Left colon (tissue), 2 donors: ENCODE measurements around the gene NFIA. TPM values are rescaled to one million over a fixed set of nuclear protein-coding genes. Genes with fewer than 3 reads are reported as not detected.
A peak's percentile ranks its signal among the peaks of the same experiment; 100 is the strongest.

Source experiments
- ATAC-seq: fragments of 200-7000 bp; cut with Tn5 transposase; one replicate; pipeline ENCODE4 v1.9.1; 2020; ENCODE audit warnings: mild to moderate bottlenecking, moderate library complexity
- DNase-seq, 2 donors: peaks; one replicate each; pipeline ENCODE4 v3.0.0-alpha.2; 2020
- intact Hi-C, 2 donors: fragments of 100-400 bp; cut with DNase I in 1 of 2; cut with micrococcal nuclease in 1 of 2; formaldehyde crosslinking; loops; one replicate each; pipeline versions ENCODE4 v1.11.2 to v1.14.0; 2022; cut with DNase I, micrococcal nuclease
- total RNA-seq, 2 donors: library from RNA; stranded (reverse); fragmentation: NEBNext Ultra II Directional; extraction: Animal tissue kit (Norgen Biotek cat#: 25700); gene quantifications; one replicate each; pipeline ENCODE4 v1.2.1, GENCODE V29; 2021
- donor health status: DM: no; HTN: no; CAD: no.
- donor health status: DM: yes; HTN: yes; CAD: no.

Gene NFIA
- total RNA-seq, 2 donors from 2014 or later = 51.1 to 51.4 TPM

DNA sequence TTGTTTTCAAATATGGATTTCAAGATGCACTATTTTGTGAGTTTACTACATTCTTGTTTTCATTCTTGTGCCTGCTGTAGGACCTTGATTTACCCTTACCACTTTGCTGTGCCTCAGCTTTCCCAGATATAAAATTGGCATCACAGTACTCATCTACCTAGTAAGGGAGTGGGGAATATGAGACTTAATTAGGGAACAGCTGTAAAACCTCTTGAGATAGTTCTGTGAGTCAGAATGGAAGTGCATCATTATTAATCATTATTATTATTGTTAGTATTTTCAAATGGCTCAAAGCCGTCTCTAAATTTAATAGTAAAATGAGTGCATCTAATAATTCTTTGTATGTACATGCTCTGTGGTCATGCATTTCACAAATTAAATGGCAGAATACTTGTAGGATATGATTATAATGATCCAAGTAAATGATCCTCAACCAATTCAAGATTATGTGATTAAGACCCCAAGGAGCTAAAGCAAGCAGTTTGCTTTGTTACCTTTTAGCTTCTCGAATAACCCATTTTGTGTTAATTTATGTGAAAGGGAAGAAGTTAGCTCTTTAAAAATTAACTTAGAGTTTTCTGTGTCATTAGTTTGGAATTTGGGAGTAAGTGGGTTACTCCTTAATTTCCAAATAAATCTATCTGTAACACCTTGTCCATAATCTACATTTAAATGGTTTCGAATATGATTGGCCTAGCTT is 155.4 kb downstream of the NFIA start:
- DNase-seq (no peak), ATAC-seq (no peak)
- intact Hi-C loops = loop anchor here in 1 of 2 donors (10.0 kb wide), 2 partner anchors 153 to 183 kb away; partner anchors contain the start of gene NFIA

DNA sequence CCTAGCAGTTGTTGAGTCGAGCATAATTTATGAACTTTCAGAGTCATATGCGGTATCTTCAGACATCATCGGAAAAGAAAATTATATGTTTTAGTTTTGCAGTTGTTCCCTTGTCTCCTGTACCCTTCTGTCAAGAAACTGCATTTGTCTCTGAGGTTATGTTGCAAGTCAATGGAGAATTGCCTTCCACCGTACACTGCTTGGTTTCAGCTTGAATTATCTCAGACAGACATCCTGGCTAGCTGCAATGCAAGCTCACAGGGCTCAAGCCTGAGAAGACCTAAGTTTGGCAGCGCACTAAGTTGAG is 156.0 kb downstream of the NFIA start:
- no peak for DNase-seq

DNA sequence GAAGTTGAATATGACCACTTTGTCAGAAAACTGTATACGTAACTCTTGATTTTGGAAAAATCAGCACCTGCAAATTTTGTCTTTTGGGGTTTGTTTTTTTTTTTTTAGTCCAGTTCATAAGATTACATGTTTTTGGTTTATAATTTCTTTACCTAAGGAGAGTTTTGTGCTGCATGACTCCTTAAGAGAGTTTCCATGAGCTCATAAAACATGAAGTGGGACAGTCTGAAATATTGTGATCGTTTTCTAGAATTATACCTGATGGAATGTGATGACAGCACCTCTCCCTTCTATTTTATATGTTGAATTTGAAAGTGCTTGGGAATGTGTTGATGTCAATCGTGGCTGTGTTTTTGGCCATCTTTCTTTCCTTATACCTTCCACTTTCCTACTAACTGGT is 158.5 kb downstream of the NFIA start:
- ATAC-seq = peak; percentile 14
- intact Hi-C loops = no loop called here
- DNase-seq = no peak

More for the DNA sequence above, 156.0 kb downstream of the NFIA start:
- intact Hi-C loops = loop anchor here in 1 of 2 donors (10.0 kb wide), 2 partner anchors 154 to 184 kb away; partner anchors contain the start of gene NFIA
- no peak for ATAC-seq

DNA sequence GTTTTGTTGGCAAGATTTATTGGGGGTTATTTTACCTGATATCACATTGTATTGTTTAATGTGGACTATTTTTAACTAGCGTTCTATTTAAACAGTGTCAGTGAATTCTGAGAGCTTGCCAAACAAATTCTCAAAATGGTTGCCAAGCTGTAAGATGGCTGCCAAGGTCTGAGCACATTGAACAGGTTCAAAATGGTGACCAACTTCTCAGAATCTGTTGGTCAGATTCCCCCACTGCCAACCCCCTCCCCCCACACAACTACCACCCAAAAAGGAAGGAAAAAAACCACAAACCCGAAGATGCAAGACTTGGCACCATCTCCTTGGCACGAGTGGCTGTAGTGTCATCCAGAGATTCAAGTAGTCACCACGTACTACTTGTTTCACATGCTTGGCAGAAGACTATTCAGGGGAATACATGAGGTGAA is 159.1 kb downstream of the NFIA start:
- ATAC-seq = peak; percentile 79
- intact Hi-C loops = no loop called here
- peak; percentile 42 to 44 for DNase-seq

DNA sequence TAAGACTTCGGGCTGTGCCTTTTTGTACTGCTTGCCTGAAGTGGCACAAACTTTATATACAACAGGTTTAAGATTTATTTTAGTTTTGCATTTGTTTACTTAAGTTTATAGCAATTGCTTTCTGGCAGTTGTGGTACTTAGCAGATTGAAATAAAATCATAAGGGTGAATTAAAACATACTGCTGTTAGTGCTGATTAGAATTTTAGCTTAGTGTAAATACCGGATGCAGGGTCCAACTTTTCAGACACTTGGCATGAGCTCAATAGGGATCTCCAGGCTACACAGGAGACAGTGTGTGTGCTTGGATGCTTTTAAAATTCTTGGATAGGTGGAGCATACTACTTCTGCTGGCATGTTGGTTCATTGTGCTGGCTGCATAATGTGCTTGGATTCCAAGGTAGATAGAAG is 159.6 kb downstream of the NFIA start:
- DNase-seq = no peak
- ATAC-seq = peak; percentile 79
- intact Hi-C loops = no loop called here

DNA sequence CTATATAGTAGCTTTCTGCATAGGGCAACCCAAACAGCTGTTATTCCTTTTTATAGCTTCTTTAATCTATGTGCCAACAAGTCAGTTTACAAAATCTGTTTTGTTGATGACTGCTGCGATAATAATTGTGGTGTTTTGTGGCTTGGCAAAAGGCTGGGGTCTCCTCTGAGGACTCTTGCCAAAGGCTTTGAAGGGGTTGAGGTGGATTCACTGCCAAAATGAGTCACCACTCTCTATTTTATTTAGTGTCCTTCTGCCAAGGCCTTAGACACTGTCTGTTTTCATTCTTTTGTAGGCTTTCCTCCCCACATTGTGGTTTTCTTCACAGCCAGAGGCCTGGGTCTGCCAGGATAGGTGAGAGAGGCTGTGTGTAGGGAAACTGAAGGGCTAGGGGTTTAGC is 161.8 kb downstream of the NFIA start:
- ATAC-seq = no peak
- DNase-seq = no peak
- intact Hi-C loops = no loop called here

DNA sequence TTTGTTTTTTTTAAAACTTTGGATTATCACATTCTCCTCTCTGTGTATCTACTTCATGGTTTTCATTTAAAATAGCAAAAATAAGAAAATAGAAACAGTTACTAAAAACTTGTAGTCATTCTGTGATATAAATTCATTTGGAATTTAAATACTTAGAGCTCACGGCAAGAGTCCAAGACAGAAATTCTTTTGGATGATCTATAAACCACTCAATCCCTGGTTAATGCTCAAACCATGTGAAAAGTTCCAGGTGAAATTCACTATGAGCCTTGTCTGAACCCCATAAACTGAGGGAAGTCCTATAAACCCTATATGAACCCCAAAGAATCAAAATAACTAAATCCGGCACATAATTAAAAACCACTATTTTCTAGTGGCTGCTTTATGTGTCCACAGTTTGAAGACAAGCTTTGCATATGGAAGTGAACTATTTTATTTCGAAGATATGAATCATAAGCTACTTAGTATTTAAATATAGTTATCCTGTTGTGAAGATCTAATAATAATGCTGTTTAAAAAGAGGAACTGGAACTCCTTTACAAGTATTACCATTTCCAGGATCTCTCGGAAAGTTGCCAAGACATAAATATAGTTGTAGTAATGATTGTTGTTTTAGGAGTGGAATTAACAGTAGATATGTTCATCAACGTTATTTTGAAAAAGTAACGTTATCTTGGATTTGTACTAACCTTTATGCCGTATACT is 163.5 kb downstream of the NFIA start:
- intact Hi-C loops = no loop called here
- DNase-seq = no peak

DNA sequence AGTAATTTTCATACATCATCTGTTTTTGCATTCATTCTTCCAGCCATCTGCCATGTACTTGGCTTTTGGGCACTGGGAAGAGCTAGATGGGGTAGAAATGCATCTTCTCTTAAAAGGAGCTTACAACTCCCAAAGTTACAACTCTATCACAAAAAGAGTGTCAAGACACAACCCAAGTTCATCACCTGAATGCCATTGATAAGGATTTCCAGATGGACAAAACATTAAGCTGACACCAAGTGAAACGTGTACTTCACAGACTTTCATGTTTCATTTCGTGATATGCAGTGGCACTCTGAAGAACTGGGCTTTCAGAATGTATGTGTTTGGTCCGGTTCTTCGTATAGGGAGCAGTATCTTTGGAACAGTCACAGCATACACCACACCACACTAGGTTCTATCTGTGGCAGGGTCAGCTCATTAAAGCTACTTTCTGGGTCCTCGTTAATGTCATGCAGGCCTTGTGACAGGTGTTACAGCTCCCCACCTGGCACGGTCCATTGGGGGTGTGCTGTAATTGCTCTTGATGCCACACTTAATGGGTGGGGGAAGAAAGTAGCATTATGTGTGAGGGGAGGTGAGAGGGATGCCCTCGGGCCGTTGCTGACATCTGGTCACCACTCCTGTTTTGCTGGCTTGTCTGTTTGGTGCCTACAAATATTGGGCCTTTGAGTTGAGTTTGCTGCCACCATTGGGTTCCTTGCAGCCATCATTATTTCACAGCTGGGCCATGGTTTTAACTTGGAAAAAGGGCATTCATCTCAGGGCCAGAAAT is 164.9 kb downstream of the NFIA start:
- no peak for DNase-seq
- intact Hi-C loops = no loop called here
- ATAC-seq = no peak

More for the DNA sequence above, 163.5 kb downstream of the NFIA start:
- no peak for ATAC-seq

DNA sequence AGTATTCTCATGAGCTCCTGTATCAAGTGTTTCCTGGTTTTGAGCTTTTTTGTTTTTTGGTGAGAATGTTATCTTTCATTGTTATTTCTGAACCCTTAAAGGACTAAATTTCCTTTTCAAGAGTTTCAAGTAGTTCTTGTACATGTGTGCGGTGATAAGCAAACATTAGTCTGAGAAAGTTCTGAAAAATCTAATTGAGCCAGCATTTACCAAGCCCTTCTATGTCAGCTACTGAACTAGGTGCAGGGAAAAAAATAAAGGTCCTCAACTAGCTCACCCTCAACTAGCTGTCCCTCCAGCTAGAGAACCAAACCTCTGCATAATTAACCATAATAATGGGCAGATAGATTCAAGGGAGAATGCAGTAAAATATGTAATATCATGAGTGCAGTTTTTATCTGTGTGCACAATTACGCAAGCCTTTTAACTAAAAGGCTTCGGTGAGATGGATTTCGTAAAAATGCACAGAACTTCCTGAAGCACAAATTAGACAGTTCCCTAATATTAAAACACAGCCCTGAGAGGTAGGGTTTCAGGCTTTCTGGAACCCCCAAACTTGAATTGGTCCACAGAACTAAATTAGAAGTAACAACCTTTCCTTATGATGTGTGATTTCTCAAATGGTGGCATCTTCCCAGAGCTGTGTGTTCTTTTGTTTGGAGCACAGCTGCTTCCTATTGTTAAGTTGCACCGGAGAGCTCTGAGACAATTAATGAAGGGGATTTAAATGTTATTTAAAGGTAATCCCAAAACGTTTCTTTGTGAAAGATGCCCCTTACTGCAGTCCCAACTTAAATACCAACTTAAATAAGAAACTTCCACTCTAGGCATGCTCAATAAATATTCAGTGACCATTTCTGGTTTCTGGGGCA is 165.8 kb downstream of the NFIA start:
- intact Hi-C loops = no loop called here
- ATAC-seq (no peak), DNase-seq (no peak)

DNA sequence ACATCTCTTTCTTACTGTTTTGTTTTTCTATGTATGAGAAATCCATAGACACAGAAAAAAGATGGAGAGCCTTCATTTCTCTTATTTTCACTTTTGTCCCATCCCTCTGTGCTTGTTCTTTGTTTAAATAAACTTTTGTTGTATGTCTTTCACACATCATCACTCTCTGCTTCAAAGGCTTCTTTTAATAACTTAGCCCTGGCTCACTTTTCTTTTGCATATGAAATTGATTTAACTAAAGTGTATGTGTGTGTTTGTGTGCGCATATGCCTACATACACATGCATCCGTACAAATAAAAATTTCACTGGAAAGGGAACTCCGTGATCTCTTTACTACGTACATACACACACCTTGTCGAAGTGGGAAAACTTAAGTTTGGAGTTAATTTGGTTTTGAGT is 168.6 kb downstream of the NFIA start:
- DNase-seq = no peak
- intact Hi-C loops = no loop called here
- ATAC-seq = no peak

DNA sequence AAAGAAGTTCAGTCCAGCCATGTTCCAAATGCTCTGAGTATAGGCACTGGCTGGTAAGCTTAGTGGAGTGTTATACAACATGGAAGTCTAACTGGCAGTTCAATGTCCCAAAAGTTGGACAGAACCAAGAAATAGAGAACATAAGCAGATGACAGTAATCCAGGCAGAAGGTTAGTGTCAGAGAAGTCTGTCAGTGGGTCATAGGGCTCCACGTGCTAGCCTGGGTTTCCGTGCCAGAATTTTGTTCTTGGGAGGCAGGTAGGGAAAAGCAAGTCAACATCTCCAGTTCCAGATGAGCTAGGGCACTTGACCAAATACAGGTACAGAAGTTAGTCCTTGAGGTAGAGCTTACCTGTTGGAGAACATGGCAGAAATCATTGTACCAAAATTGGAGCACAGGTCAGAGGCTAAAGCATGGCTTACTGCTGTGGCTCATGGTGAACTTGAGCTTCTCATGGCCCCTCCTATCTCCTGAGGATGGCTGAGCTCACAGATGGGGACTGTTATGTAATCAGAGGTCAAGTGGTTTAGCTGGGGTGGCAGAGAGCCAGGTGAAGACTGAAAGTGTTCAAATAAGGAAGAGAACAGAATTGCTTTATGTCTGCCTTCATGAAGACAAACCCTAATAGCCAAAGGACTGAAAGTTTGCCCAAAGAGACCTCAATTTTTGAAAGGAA is 170.8 kb downstream of the NFIA start:
- intact Hi-C loops = no loop called here
- peak; percentile 87 to 91 for DNase-seq
- peak; percentile 95 for ATAC-seq

DNA sequence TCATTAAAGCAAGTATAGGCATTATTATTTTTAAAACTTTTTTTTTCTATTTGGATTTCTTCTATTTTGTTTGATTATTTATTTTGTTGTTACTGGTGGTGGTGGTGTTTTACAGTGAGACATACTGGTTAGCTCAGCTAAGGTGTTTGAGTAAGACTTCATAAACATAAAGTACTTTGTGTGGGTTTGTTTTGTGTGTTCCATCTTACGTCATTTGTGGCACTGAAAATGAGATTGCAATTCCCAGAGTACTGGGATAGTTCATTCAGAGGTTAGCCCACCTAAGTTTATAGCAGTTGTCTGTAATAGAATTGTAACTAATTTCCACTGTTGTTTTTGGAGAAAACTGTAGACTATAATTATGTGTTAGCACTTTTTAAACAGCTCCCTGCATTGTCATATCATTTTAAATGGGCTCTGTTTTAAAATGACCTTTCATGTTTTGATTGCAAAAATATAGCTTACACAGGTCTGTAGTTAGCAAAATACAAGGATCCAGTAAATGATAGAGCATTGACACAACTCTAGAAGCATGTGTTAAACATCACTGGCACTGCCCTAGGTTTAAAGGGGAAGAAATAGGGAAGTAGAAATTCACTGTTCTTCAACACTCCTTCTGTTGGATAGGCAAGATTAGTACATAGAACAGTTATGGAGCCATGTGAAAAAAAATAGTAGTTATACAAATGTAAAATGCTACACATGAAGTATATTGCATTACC is 171.7 kb downstream of the NFIA start:
- intact Hi-C loops = no loop called here
- DNase-seq (no peak), ATAC-seq (peak; percentile 47)

DNA sequence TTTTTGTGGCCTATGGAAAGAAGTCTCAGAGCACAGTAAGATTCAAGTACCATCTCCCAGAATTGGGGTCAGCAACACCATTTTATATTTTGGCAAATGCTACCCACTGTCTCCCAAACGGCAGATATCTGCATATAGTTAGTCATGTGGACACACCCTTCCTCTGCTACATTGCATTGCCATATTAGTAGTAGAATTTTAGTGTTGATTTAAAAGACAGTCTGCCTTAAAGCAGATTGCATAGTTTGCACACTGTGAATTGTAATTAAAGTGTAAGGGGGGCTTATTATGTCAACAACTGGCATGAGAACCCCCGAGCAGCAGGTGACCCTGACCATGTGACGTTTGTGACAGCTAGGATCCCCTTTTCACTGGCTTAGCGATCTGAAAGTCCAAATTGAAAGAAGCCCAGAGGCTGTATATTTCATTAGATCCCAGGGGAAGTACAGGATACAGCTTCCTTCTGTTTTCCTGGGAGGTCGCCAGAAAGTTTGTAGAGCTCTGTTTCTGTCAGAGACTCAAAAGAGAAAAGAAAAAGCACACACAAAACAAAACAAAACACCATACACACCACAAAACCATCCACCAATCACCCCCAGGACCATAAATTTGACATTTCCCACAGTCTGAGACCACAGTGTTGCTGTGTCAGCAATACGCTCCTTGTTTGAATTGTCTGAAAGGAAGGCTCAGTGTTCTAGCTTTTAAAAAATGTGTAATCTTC is 172.4 kb downstream of the NFIA start:
- peak; percentile 18 to 33 for DNase-seq
- intact Hi-C loops = no loop called here
- peak; percentile 34 for ATAC-seq

DNA sequence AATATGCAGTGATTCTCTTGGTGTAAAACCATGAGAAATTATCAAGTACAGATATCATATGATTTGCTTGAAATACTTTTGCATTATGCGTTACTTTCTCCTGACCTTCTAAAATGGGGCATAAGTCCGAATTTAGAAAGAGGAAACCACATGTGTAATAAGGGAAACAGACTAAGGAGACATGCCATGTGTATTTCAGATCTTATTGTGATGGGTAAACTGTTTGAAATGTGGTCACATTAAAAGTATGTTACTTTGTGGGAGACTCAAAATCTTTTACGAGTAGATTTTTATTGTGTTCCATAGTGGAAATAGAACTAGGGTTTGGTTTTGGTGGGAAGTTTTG is 173.0 kb downstream of the NFIA start:
- intact Hi-C loops = no loop called here
- no peak for ATAC-seq
- DNase-seq = no peak

DNA sequence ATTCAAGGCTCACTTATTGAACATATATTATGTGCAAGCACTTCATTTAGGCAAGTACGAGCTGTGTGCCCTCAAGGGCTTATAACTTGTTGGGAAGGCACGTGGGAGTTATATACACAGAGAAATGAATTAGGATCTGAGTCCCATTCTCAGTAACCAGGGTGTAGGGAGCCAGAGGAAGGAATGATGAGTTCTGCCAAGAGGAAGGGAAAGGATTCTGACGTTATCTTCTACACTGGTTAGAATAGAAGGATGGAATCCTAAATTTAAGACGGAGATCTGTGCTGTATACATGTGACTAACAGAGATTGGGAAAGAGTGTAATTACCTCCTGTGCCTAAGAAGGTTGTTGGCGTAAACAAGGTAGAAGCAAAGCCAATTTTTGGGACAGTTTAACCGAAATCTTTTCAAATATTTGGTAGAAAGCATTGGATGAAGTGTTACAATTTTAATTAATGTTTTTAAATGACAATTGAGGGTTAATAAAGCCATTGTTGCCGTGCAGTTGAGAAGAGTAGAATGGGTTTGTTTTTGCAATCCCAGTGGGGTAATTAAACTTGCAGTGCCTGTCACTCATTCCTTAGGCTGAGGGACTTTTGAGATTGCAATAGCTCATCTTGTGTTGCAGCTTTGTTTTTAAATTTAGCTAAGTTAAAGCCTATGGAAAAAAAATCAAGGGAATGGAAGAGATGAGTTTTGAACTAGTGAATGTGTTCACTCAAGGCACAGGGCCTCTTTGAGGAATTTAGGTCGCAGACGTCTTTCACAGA is 177.2 kb downstream of the NFIA start:
- DNase-seq (no peak), ATAC-seq (no peak)
- intact Hi-C loops = no loop called here

DNA sequence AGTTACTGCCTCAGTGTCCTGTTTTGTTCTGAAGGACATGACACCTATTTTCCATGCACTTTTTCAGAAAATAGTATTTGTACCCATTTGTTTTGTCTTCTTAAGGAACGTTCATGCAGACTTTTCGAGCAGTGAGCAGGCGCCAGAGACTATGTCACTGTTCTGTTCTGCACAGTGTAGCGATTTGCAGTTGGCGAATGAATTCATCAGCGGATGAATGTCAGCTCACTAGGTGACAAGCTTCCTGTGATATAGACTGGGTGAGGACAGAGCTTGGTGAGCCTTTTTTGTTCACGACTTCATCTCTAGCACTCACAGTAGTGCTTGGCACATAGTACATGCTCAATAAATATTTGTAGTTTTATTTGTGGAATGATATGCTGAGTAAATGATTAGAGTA is 177.8 kb downstream of the NFIA start:
- DNase-seq (no peak), ATAC-seq (no peak)
- intact Hi-C loops = no loop called here

DNA sequence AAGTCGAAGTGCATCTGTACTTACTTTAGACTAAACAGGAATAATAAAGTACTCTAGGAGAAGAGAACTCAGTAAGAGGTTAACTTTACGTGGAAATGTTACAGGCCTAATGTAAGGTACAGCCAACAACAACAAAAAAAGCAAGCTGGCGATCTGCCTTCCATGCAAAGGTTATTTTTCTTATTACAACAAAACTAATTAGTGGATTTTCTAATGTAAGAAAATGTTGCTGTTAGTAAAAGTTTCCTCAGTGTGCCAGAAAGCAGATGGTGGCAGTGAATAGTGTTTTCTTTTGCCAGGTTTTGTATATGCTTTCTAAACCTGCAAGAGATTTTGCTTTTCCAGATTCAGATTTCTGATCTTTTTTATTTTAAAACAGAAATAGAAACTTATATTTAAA is 179.2 kb downstream of the NFIA start:
- ATAC-seq (no peak), DNase-seq (no peak)
- intact Hi-C loops = no loop called here
